Upper lobe of left lung (tissue), 6 donors: ENCODE results near the gene WNT1. TPM values are rescaled to one million over a fixed set of nuclear protein-coding genes. Genes with fewer than 3 reads are reported as not detected.
A peak's percentile ranks its signal among the peaks of the same experiment; 100 is the strongest.

Experiments used
- ATAC-seq, 2 donors: fragments of 200-7000 bp; cut with Tn5 transposase; one replicate each; pipeline ENCODE4 v1.9.1; 2022; ENCODE audit warnings: mild to moderate bottlenecking in 2 of 2, moderate library complexity in 2 of 2; ENCODE audit not compliant: low FRiP score in 2 of 2
- DNase-seq, 2 donors: peaks; one replicate each; pipeline ENCODE4 v3.0.0-alpha.2; 2019 to 2020
- H3K27ac ChIP-seq, 4 donors: fragments of 200-600 bp; sonication (generic); one replicate each; pipeline ENCODE4 v1.5.1; 2016 to 2019
- H3K27me3 ChIP-seq, 4 donors: fragments of 200-600 bp; sonication (generic); one replicate each; pipeline ENCODE4 v1.5.1; 2017 to 2019
- H3K36me3 ChIP-seq, 4 donors: fragments of 200-600 bp; sonication (generic); one replicate each; pipeline ENCODE4 v1.5.1; 2016 to 2019
- H3K4me1 ChIP-seq, 4 donors: fragments of 200-600 bp; sonication (generic); one replicate each; pipeline ENCODE4 v1.5.1; 2018 to 2019
- H3K4me3 ChIP-seq, 4 donors: fragments of 200-600 bp; sonication (generic); one replicate each; pipeline ENCODE4 v1.5.1; 2017 to 2019; ENCODE audit warnings: mild to moderate bottlenecking in 2 of 4, moderate library complexity in 1 of 4
- H3K9me3 ChIP-seq, 4 donors: fragments of 200-600 bp; sonication (generic); one replicate each; pipeline ENCODE4 v1.5.1; 2018 to 2019
- EP300 ChIP-seq, 4 donors: sonication (generic); formaldehyde crosslinking; IDR thresholded peaks; one replicate each; pipeline ENCODE4 v1.5.1; 2017; ENCODE audit warnings: antibody characterized with exemption in 4 of 4, control low read depth in 2 of 4
- POLR2A ChIP-seq, 4 donors: fragments of 450-650 bp; IDR thresholded peaks; one replicate each; pipeline ENCODE4 v1.5.1; 2016 to 2017; ENCODE audit warnings: antibody characterized with exemption in 4 of 4, mild to moderate bottlenecking in 2 of 4
- POLR2AphosphoS5 ChIP-seq, 2 donors: sonication (generic); formaldehyde crosslinking; IDR thresholded peaks; one replicate each; pipeline ENCODE4 v1.5.1; 2017; ENCODE audit warnings: antibody characterized with exemption in 2 of 2
- WGBS, 2 donors: methylation state at CpG; one replicate each; pipeline ENCODE4 v1.1.5; 2017 to 2018; 5-methylcytosine and 5-hydroxymethylcytosine counted together
- total RNA-seq, 6 donors: library from RNA; depleted of rRNA in 4 of 6; stranded (reverse); fragments of >200 nt in 4 of 6; gene quantifications; one replicate each; pipeline versions ENCODE4 v1.1.0 to v1.2.1, GENCODE V29; 2016 to 2021
- TF ChIP-seq, protein P1 (sequence below), 6 experiments: fragments of 450-650 bp in 4 of 6; fragments of 200-600 bp in 2 of 6; sonication (generic) in 2 of 6; IDR thresholded peaks; one replicate each; pipeline ENCODE4 v1.5.1; 2016 to 2019; ENCODE audit warnings: antibody characterized with exemption in 6 of 6
- donor health status: DM: no; HTN: no; CAD: no; lungs with moderate emphysema.
- donor health status: DM: no; HTN: yes; CAD: no; lungs with severe emphysema.

The WNT1 gene
- total RNA-seq, 6 donors from 2014 or later: 0.34 TPM; not detected in 5

DNA sequence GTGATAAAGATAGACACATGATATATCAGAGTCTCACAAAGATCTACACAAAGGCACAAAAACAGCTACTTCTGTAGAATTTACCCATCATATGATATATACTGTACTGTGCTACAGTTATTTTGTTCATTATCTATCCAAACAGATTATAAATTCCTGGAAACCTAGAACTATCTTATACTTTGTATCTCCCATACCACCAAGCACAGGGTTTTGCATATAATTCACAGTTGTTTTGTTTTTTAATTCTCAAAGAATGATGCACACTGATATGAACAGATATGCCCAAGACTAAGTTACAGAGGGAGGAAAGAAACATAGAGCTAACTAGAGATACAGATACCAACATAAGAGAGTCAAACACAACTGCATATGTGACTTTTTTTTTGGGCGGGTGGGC, 37.1 kb downstream of the WNT1 start:
- no peak for DNase-seq
- no peaks in the 10 kb centered on the region for H3K27me3 ChIP-seq
- 91 to 100% methylated on average over 1 of the region's 1 CpG for WGBS, 2 donors
- TF ChIP-seq, protein P1, sequence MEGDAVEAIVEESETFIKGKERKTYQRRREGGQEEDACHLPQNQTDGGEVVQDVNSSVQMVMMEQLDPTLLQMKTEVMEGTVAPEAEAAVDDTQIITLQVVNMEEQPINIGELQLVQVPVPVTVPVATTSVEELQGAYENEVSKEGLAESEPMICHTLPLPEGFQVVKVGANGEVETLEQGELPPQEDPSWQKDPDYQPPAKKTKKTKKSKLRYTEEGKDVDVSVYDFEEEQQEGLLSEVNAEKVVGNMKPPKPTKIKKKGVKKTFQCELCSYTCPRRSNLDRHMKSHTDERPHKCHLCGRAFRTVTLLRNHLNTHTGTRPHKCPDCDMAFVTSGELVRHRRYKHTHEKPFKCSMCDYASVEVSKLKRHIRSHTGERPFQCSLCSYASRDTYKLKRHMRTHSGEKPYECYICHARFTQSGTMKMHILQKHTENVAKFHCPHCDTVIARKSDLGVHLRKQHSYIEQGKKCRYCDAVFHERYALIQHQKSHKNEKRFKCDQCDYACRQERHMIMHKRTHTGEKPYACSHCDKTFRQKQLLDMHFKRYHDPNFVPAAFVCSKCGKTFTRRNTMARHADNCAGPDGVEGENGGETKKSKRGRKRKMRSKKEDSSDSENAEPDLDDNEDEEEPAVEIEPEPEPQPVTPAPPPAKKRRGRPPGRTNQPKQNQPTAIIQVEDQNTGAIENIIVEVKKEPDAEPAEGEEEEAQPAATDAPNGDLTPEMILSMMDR (IDR thresholded peaks at IDR 0.05): no peak
- H3K4me3 ChIP-seq: no peak overlapping the region
- no peak for ATAC-seq
- no peaks in the 10 kb centered on the region for H3K9me3 ChIP-seq
- no peak overlapping the region for H3K27ac ChIP-seq
- H3K36me3 ChIP-seq: peaks cover 5 to 28% (median 21%) of the 10 kb centered on the region in 4 donors
- H3K4me1 ChIP-seq: peaks cover 5 to 26% (median 19%) of the 10 kb centered on the region in 4 donors

DNA sequence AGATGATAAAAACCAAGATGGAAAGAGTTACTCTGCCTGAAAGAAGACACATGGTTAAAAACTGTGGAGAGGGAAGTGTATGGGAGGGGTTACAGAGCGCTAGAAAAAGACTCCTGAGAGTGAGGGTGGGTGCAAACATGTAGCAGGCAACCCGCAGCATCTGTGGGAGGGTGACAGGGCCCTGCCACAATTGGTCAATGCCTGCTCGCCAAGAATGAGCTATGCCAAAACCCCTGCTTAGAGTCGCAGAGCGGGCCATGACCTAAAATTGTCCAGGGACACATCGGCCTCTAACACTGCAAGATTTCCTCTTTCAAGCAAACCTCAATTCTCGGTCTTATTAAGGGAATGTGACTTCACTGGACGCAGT, 39.8 kb downstream of the WNT1 start:
- Histone ChIP-seq H3K36me3 (peaks cover 16 to 25% (median 21%) of the 10 kb centered on the region in 4 donors), H3K4me1 (peaks cover 5 to 26% (median 19%) of the 10 kb centered on the region in 4 donors), H3K27me3 (no peaks in the 10 kb centered on the region), H3K9me3 (no peaks in the 10 kb centered on the region), H3K4me3 (peak overlapping the region; percentile 40 to 90 (median 70)), H3K27ac (peak overlapping the region; percentile 91 to 97 (median 96))
- ATAC-seq (peak; percentile 14 to 28), DNase-seq (no peak)
- WGBS, 2 donors: 0 to 6% methylated on average over 7 to 8 of the region's 8 CpGs
- TF ChIP-seq POLR2A (IDR thresholded peaks at IDR 0.05) (no peak), POLR2AphosphoS5 (IDR thresholded peaks at IDR 0.05) (no peak), EP300 (IDR thresholded peaks at IDR 0.05) (no peak)
- TF ChIP-seq, protein P1 (IDR thresholded peaks at IDR 0.05): no peak

DNA sequence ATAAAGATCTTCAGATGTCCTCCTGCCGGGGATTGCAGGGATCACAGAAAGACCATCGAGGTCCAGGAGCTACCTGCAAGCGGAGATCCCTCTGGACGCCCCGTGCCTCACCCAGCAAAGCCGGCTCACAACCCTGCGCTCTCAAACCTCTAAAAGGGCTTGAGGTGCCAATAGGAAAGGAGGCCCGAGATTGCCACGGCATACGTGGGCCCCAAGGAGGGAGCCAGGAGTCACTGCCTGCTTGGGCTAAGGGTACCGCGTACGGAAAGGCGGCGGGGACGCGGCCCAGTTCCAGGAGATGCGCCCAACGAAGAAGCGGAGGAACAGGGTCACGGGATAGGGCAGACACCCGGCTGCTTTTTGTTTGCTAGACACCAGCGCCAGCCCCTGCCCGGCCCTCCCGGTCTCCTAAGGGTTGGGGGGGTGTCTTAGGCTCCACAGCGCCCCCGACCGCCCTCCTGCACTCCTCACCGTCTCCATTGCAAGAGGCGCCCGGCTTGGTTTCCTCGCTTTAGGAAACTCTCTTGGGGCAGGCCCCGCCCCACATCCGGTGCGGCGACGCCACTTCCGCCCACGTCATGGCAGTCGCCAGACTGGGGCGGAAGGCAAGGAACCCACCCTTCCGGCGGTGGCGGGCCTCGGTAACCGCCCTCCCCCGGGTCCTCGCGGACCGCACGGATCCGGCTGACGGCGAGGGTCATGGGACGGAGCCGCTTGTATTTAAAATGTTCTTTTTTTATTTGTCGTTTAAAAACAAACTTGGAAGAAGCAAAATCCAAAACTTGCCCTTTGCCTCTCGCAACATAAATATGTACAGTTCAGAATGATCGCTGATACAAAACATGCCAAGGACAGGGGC, 40.4 kb downstream of the WNT1 start, which contains the start of gene PRKAG1:
Gene PRKAG1 (minus strand): TSS at position 516 of the 859 bp plus-strand sequence. CDS start 36 bp downstream, at position 480.
- Histone ChIP-seq H3K9me3 (no peaks in the 10 kb centered on the region), H3K27me3 (no peaks in the 10 kb centered on the region), H3K4me3 (peak within 1 kb of the TSS; percentile 40 to 90 (median 70)), H3K4me1 (peaks cover 5 to 26% (median 19%) of the 10 kb centered on the region in 4 donors), H3K27ac (peak within 1 kb of the TSS; percentile 91 to 97 (median 96)), H3K36me3 (peaks cover 17 to 29% (median 24%) of the 10 kb centered on the region in 4 donors)
- peak; percentile 97 to 99 for DNase-seq
- 0 to 1% methylated on average over 40 to 57 of the region's 59 CpGs for WGBS, 2 donors
- ATAC-seq: peak; percentile 97
- peak in 2 of 4 donors; percentile 83 for TF ChIP-seq EP300 (IDR thresholded peaks at IDR 0.05)
- peak; percentile 93 to 99 for TF ChIP-seq POLR2AphosphoS5 (IDR thresholded peaks at IDR 0.05)
- peak; percentile 59 to 95 (median 89) for TF ChIP-seq POLR2A (IDR thresholded peaks at IDR 0.05)
- TF ChIP-seq, protein P1 (IDR thresholded peaks at IDR 0.05): peak; percentile 38 to 54 (median 49)

DNA sequence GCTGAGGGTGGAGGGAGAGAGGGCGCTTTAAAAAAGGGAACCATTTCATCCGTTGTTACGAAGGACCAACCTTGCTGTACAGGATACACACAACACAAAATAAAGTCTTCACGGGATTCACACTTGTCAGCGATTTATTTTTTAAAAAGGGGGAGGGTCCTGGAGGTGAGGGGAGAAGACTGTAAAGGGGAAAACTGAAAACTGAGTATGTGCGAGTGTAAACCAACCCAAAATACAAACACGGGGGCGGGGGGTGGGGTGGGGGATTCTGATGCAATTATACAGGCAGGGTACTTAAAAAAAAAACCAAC, 41.0 kb downstream of the WNT1 start:
- DNase-seq (no peak), ATAC-seq (peak; percentile 13 to 47)
- Histone ChIP-seq H3K36me3 (peaks cover 17 to 35% (median 29%) of the 10 kb centered on the region in 4 donors), H3K9me3 (no peaks in the 10 kb centered on the region), H3K27ac (peak overlapping the region; percentile 91 to 97 (median 96)), H3K4me1 (peaks cover 5 to 23% (median 19%) of the 10 kb centered on the region in 4 donors), H3K27me3 (no peaks in the 10 kb centered on the region), H3K4me3 (peak overlapping the region in 3 of 4 donors; percentile 57 to 90 (median 83))
- WGBS, 2 donors: 4% methylated on average over 8 of the region's 8 CpGs
- no peak for TF ChIP-seq POLR2AphosphoS5 (IDR thresholded peaks at IDR 0.05)
- TF ChIP-seq, protein P1 (IDR thresholded peaks at IDR 0.05): no peak
- TF ChIP-seq EP300 (IDR thresholded peaks at IDR 0.05): no peak
- no peak for TF ChIP-seq POLR2A (IDR thresholded peaks at IDR 0.05)
